ENCODE data around the gene KATNAL2. TPM values are rescaled to one million over a fixed set of nuclear protein-coding genes. Genes with fewer than 3 reads are reported as not detected.

Gene KATNAL2
- total and polyA plus RNA-seq, 12 donors, result 0.74 to 6.1 (median 2.2) TPM

- H3K9me3 ChIP-seq, result peaks cover 0 to 26% (median 0%) of the 10 kb centered on the region in 11 donors
- H3K36me3 ChIP-seq, result peaks cover 0 to 24% (median under 1%) of the 10 kb centered on the region in 9 donors
- 95 to 97% methylated on average over 4 of the region's 4 CpGs for WGBS, 2 donors
- H3K4me1 ChIP-seq, result no peaks in the 10 kb centered on the region
- no peak overlapping the region for H3K27ac ChIP-seq
- H3K4me3 ChIP-seq, result no peak overlapping the region
- TF ChIP-seq CTCF (IDR thresholded peaks at IDR 0.05), result no peak
- H3K27me3 ChIP-seq, result no peaks in the 10 kb centered on the region
- no peak for ATAC-seq
- DNase-seq, result no peak
- intact Hi-C loops (cut with DNase I), result no loop called here
Measured at GRCh38 chr18:46883180-46883579, 34.2 kb upstream of the KATNAL2 start.

GRCh38 chr18:46886893-46887292 lies 30.5 kb upstream of the KATNAL2 start:
- no peak overlapping the region for H3K27ac ChIP-seq
- DNase-seq, result no peak

GRCh38 chr18:46888965-46889364 lies 28.4 kb upstream of the KATNAL2 start:
- 95 to 100% methylated on average over 1 of the region's 1 CpG for WGBS, 2 donors
- Histone ChIP-seq H3K27ac (no peak overlapping the region), H3K27me3 (no peaks in the 10 kb centered on the region), H3K4me1 (peaks cover 0 to 10% (median 5%) of the 10 kb centered on the region in 9 donors), H3K36me3 (peaks cover 0 to 33% (median 26%) of the 10 kb centered on the region in 9 donors), H3K9me3 (peaks cover 0 to 35% (median 11%) of the 10 kb centered on the region in 11 donors), H3K4me3 (no peak overlapping the region)
- ATAC-seq (no peak), DNase-seq (no peak)
- no peak for TF ChIP-seq CTCF (IDR thresholded peaks at IDR 0.05)
- intact Hi-C loops (cut with DNase I), result no loop called here

More at GRCh38 chr18:46886893-46887292, 30.5 kb upstream of the KATNAL2 start:
- peaks cover 0 to 35% (median 11%) of the 10 kb centered on the region in 11 donors for H3K9me3 ChIP-seq
- no peaks in the 10 kb centered on the region for H3K27me3 ChIP-seq
- TF ChIP-seq CTCF (IDR thresholded peaks at IDR 0.05), result no peak
- peaks cover 0 to 5% (median 0%) of the 10 kb centered on the region in 9 donors for H3K4me1 ChIP-seq
- intact Hi-C loops (cut with DNase I), result no loop called here
- H3K4me3 ChIP-seq, result no peak overlapping the region
- no peak for ATAC-seq
- WGBS, 2 donors, result 48 to 65% methylated on average over 2 of the region's 2 CpGs
- peaks cover 0 to 33% (median 26%) of the 10 kb centered on the region in 9 donors for H3K36me3 ChIP-seq

GRCh38 chr18:46891742-46892214 lies 25.6 kb upstream of the KATNAL2 start:
- 76 to 81% methylated on average over 3 of the region's 3 CpGs for WGBS, 2 donors
- Histone ChIP-seq H3K27me3 (no peaks in the 10 kb centered on the region), H3K9me3 (peaks cover 0 to 35% (median 11%) of the 10 kb centered on the region in 11 donors), H3K4me1 (peaks cover 0 to 15% (median 8%) of the 10 kb centered on the region in 9 donors), H3K27ac (no peak overlapping the region), H3K4me3 (no peak overlapping the region), H3K36me3 (peaks cover 0 to 38% (median 28%) of the 10 kb centered on the region in 9 donors)
- ATAC-seq, result no peak
- no peak for TF ChIP-seq CTCF (IDR thresholded peaks at IDR 0.05)
- DNase-seq, result no peak
- intact Hi-C loops (cut with DNase I), result no loop called here

Measured in heart right ventricle (tissue), 16 donors.